ENCODE results near the gene TGFA. TPM values are rescaled to one million over a fixed set of nuclear protein-coding genes. Genes with fewer than 3 reads are reported as not detected.
A peak's percentile ranks its signal among the peaks of the same experiment; 100 is the strongest.

Gene TGFA
- total and polyA plus RNA-seq, 8 donors: 0.33 to 15.6 (median 0.73) TPM

- intact Hi-C loops (cut with DNase I): no loop called here
- no peak for ATAC-seq
- H3K27me3 ChIP-seq: peaks cover 13 to 76% of the 10 kb centered on the region in 2 donors
Observed at GRCh38 chr2:70556608-70557007, 3.0 kb upstream of the TGFA start.

GRCh38 chr2:70554338-70554892 is 789 bp upstream of the TGFA start:
- ATAC-seq (no peak), DNase-seq (no peak)
- intact Hi-C loops (cut with DNase I): no loop called here
- Histone ChIP-seq H3K27ac (peak overlapping the region; percentile 75 to 90), H3K36me3 (no peaks in the 10 kb centered on the region), H3K27me3 (peaks cover 13 to 95% of the 10 kb centered on the region in 2 donors), H3K4me3 (peak overlapping the region; percentile 61 to 69), H3K9me3 (no peaks in the 10 kb centered on the region), H3K4me1 (peaks cover 0 to 10% of the 10 kb centered on the region in 2 donors)
- peak in 1 of 2 donors; percentile 26 for TF ChIP-seq CTCF (IDR thresholded peaks at IDR 0.05)

More at GRCh38 chr2:70556608-70557007, 3.0 kb upstream of the TGFA start:
- TF ChIP-seq CTCF (IDR thresholded peaks at IDR 0.05): no peak
- Histone ChIP-seq H3K36me3 (no peaks in the 10 kb centered on the region), H3K4me3 (no peak overlapping the region), H3K9me3 (no peaks in the 10 kb centered on the region), H3K27ac (no peak overlapping the region), H3K4me1 (peaks cover 0 to 10% of the 10 kb centered on the region in 2 donors)
- no peak for DNase-seq

GRCh38 chr2:70553334-70553583 is 367 bp downstream of the TGFA start:
- Histone ChIP-seq H3K4me3 (peak overlapping the region; percentile 61 to 69), H3K27me3 (peaks cover 13 to 87% of the 10 kb centered on the region in 2 donors), H3K4me1 (peaks cover 0 to 10% of the 10 kb centered on the region in 2 donors), H3K27ac (peak overlapping the region; percentile 75 to 90), H3K9me3 (no peaks in the 10 kb centered on the region), H3K36me3 (no peaks in the 10 kb centered on the region)
- intact Hi-C loops (cut with DNase I): no loop called here
- DNase-seq (peak in 3 of 4 donors; percentile 20 to 86 (median 43)), ATAC-seq (peak; percentile 46)
- no peak for TF ChIP-seq CTCF (IDR thresholded peaks at IDR 0.05)

- intact Hi-C loops (cut with DNase I): no loop called here
- H3K9me3 ChIP-seq: no peaks in the 10 kb centered on the region
- H3K27ac ChIP-seq: peak overlapping the region; percentile 75 to 90
- no peak for ATAC-seq
- TF ChIP-seq CTCF (IDR thresholded peaks at IDR 0.05): no peak
- H3K4me3 ChIP-seq: peak overlapping the region; percentile 61 to 69
- peaks cover 0 to 10% of the 10 kb centered on the region in 2 donors for H3K4me1 ChIP-seq
- DNase-seq: no peak
- H3K27me3 ChIP-seq: peaks cover 13 to 81% of the 10 kb centered on the region in 2 donors
- H3K36me3 ChIP-seq: no peaks in the 10 kb centered on the region
Observed at GRCh38 chr2:70552501-70553333, 909 bp downstream of the TGFA start.

GRCh38 chr2:70551167-70551566 is 2.5 kb downstream of the TGFA start:
- ATAC-seq (no peak), DNase-seq (no peak)
- Histone ChIP-seq H3K4me3 (no peak overlapping the region), H3K9me3 (no peaks in the 10 kb centered on the region), H3K27me3 (peaks cover 13 to 67% of the 10 kb centered on the region in 2 donors), H3K27ac (no peak overlapping the region), H3K4me1 (peaks cover 0 to 10% of the 10 kb centered on the region in 2 donors), H3K36me3 (no peaks in the 10 kb centered on the region)
- intact Hi-C loops (cut with DNase I): no loop called here
- no peak for TF ChIP-seq CTCF (IDR thresholded peaks at IDR 0.05)

Measured in left lung (tissue), 10 donors.